WTC11 (cell line): Measurements from ENCODE around the gene MOB3B. TPM values are rescaled to one million over a fixed set of nuclear protein-coding genes. Genes with fewer than 3 reads are reported as not detected.

Source experiments
- ATAC-seq: fragments of 200-7000 bp; cut with Tn5 transposase; 2 replicates; pipeline ENCODE4 v1.10.0; 2021; ENCODE audit warnings: mild to moderate bottlenecking, moderate library complexity
- CTCF ChIA-PET: fragments of 300-600 bp; sonication (Branson Sonifier 250); formaldehyde crosslinking; loops from one replicate; lab custom pipeline; 2021; ENCODE audit warnings: antibody characterized with exemption; lab: Charles Lee
- POLR2A ChIA-PET: fragments of 350-600 bp; sonication (Branson Sonifier 250); formaldehyde crosslinking; loops from one replicate; lab custom pipeline; 2021; ENCODE audit warnings: antibody characterized with exemption; lab: Charles Lee
- DNase-seq: peaks from one replicate; pipeline ENCODE4 v3.0.0; 2021; ENCODE audit warnings: low spot score
- H3K27ac Mint-ChIP-seq: 2 replicates; pipeline ENCODE4 v1.8.0; 2021; ENCODE audit warnings: mixed read lengths
- H3K27me3 Mint-ChIP-seq: 2 replicates; pipeline ENCODE4 v1.8.0; 2021; ENCODE audit warnings: low read depth, mild to moderate bottlenecking, moderate library complexity, mixed read lengths
- H3K36me3 Mint-ChIP-seq: 2 replicates; pipeline ENCODE4 v1.8.0; 2021; ENCODE audit warnings: mixed read lengths
- H3K4me1 Mint-ChIP-seq: 2 replicates; pipeline ENCODE4 v1.8.0; 2022; ENCODE audit warnings: mixed read lengths
- H3K4me3 Mint-ChIP-seq: 2 replicates; pipeline ENCODE4 v1.8.0; 2021; ENCODE audit warnings: mild to moderate bottlenecking, moderate library complexity, mixed read lengths
- H3K9me3 Mint-ChIP-seq: 2 replicates; pipeline ENCODE4 v1.8.0; 2021; ENCODE audit warnings: mixed read lengths
- MYBL2 ChIP-seq: sonication (generic); formaldehyde crosslinking; IDR thresholded peaks from 2 replicates; pipeline ENCODE4 v1.8.1; 2023; ENCODE audit warnings: mild to moderate bottlenecking, moderate library complexity, missing genetic modification reagents
- NFYB ChIP-seq: sonication (generic); formaldehyde crosslinking; conservative IDR thresholded peaks from 2 replicates; pipeline ENCODE4 v1.8.0; 2022; ENCODE audit warnings: low read depth, missing genetic modification reagents
- NR3C1 ChIP-seq: sonication (generic); formaldehyde crosslinking; conservative IDR thresholded peaks from 2 replicates; pipeline ENCODE4 v1.8.1; 2023; ENCODE audit warnings: low read depth, mild to moderate bottlenecking, missing genetic modification reagents
- SMAD3 ChIP-seq: sonication (generic); formaldehyde crosslinking; IDR thresholded peaks from 2 replicates; pipeline ENCODE4 v1.8.0; 2022; ENCODE audit warnings: missing genetic modification reagents, mild to moderate bottlenecking, borderline replicate concordance
- SOX15 ChIP-seq: fragments of 250-450 bp; sonication (Bioruptor Pico); IDR thresholded peaks from 2 replicates; pipeline ENCODE4 v1.9.0; 2021; ENCODE audit warnings: mild to moderate bottlenecking
- TCF7 ChIP-seq: sonication (generic); formaldehyde crosslinking; IDR thresholded peaks from 2 replicates; pipeline ENCODE4 v1.8.0; 2022; ENCODE audit warnings: mild to moderate bottlenecking, low read depth, missing genetic modification reagents, moderate library complexity
- ZNF121 ChIP-seq: sonication (generic); formaldehyde crosslinking; IDR thresholded peaks from 2 replicates; pipeline ENCODE4 v1.8.0; 2023; ENCODE audit warnings: missing genetic modification reagents
- ZNF232 ChIP-seq: sonication (generic); formaldehyde crosslinking; IDR thresholded peaks from 2 replicates; pipeline ENCODE4 v1.8.0; 2022; ENCODE audit warnings: mild to moderate bottlenecking, missing genetic modification reagents
- ZNF671 ChIP-seq: fragments of 250-450 bp; sonication (Bioruptor Pico); IDR thresholded peaks from 2 replicates; pipeline ENCODE4 v1.8.0; 2021; ENCODE audit warnings: mild to moderate bottlenecking
- total RNA-seq: library from RNA; stranded (reverse); gene quantifications from 3 replicates; pipeline ENCODE4 v1.2.3, GENCODE V29; 2021
- TF ChIP-seq, protein P1 (sequence below): sonication (generic); formaldehyde crosslinking; IDR thresholded peaks from 2 replicates; pipeline ENCODE4 v1.8.1; 2023; ENCODE audit warnings: mild to moderate bottlenecking, missing genetic modification reagents, moderate library complexity
- TF ChIP-seq, protein P2 (sequence below): fragments of 250-450 bp; sonication (Bioruptor Pico); IDR thresholded peaks from 2 replicates; pipeline ENCODE4 v1.8.0; 2021; ENCODE audit warnings: mild to moderate bottlenecking
- TF ChIP-seq, protein P3 (sequence below): sonication (generic); formaldehyde crosslinking; conservative IDR thresholded peaks from 2 replicates; pipeline ENCODE4 v1.8.1; 2022; ENCODE audit warnings: mild to moderate bottlenecking, missing genetic modification reagents
- TF ChIP-seq, protein P4 (sequence below): sonication (generic); formaldehyde crosslinking; IDR thresholded peaks from 2 replicates; pipeline ENCODE4 v1.8.1; 2022; ENCODE audit warnings: mild to moderate bottlenecking, moderate library complexity, missing genetic modification reagents
- TF ChIP-seq, protein P5 (sequence below): sonication (generic); formaldehyde crosslinking; IDR thresholded peaks from 2 replicates; pipeline ENCODE4 v1.8.0; 2022; ENCODE audit warnings: mild to moderate bottlenecking, missing genetic modification reagents
- TF ChIP-seq, protein P6 (sequence below): sonication (generic); formaldehyde crosslinking; IDR thresholded peaks from 2 replicates; pipeline ENCODE4 v1.8.0; 2022; ENCODE audit warnings: mild to moderate bottlenecking, missing genetic modification reagents
- TF ChIP-seq, protein P7 (sequence below): sonication (generic); formaldehyde crosslinking; IDR thresholded peaks from 2 replicates; pipeline ENCODE4 v1.8.0; 2022; ENCODE audit warnings: missing genetic modification reagents

Gene MOB3B
- total RNA-seq, 1 experiment from 2014 or later = 25.1 TPM

DNA sequence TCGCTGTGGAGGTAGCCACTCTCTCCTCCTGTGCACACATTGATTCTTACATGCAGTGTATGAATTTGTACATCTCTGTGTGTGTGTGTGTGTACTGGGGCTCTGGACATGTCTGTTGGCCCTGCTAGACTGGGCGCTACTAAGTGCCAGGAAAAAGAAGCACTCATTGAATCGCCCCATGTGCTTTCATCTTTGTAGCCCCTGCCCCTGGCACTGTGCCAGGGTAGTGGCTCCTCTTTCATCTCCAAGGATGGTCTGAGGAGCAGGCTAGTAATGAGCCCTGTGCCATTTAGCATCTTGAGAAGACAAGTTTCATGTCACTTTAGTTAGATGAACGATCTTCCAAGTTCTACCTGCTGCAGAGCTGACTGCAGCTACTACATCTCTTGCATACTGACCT is 198.2 kb downstream of the MOB3B start:
- no peaks in the 10 kb centered on the region for H3K27me3 Mint-ChIP-seq
- DNase-seq = no peak
- POLR2A ChIA-PET = no interaction called here
- H3K27ac Mint-ChIP-seq = no peak overlapping the region
- H3K9me3 Mint-ChIP-seq = no peaks in the 10 kb centered on the region
- H3K36me3 Mint-ChIP-seq = 0 out of 2 replicates have a peak, but pooled peaks cover 4% of the 10 kb centered on the region
- ATAC-seq = no peak
- CTCF ChIA-PET = interaction anchor here (2.5 kb wide), 2 partner anchors 199 to 216 kb away, joined by 35 to 49 read pairs; partner anchors contain the start of gene MOB3B
- H3K4me1 Mint-ChIP-seq = peaks cover 45% of the 10 kb centered on the region
- TF ChIP-seq NR3C1 (CRISPR knock-in tag) (no peak), ZNF121 (CRISPR knock-in tag) (no peak), SMAD3 (no peak), TCF7 (no peak), NFYB (no peak), MYBL2 (CRISPR knock-in tag) (no peak)
- TF ChIP-seq, protein P1, sequence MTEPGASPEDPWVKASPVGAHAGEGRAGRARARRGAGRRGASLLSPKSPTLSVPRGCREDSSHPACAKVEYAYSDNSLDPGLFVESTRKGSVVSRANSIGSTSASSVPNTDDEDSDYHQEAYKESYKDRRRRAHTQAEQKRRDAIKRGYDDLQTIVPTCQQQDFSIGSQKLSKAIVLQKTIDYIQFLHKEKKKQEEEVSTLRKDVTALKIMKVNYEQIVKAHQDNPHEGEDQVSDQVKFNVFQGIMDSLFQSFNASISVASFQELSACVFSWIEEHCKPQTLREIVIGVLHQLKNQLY (CRISPR knock-in tag) = no peak
- TF ChIP-seq, protein P2, sequence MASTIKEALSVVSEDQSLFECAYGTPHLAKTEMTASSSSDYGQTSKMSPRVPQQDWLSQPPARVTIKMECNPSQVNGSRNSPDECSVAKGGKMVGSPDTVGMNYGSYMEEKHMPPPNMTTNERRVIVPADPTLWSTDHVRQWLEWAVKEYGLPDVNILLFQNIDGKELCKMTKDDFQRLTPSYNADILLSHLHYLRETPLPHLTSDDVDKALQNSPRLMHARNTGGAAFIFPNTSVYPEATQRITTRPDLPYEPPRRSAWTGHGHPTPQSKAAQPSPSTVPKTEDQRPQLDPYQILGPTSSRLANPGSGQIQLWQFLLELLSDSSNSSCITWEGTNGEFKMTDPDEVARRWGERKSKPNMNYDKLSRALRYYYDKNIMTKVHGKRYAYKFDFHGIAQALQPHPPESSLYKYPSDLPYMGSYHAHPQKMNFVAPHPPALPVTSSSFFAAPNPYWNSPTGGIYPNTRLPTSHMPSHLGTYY (CRISPR knock-in tag) = no peak
- TF ChIP-seq, protein P3, sequence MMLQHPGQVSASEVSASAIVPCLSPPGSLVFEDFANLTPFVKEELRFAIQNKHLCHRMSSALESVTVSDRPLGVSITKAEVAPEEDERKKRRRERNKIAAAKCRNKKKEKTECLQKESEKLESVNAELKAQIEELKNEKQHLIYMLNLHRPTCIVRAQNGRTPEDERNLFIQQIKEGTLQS (CRISPR knock-in tag) = no peak
- TF ChIP-seq, protein P4, sequence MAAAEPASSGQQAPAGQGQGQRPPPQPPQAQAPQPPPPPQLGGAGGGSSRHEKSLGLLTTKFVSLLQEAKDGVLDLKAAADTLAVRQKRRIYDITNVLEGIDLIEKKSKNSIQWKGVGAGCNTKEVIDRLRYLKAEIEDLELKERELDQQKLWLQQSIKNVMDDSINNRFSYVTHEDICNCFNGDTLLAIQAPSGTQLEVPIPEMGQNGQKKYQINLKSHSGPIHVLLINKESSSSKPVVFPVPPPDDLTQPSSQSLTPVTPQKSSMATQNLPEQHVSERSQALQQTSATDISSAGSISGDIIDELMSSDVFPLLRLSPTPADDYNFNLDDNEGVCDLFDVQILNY (CRISPR knock-in tag) = no peak
- TF ChIP-seq, protein P5, sequence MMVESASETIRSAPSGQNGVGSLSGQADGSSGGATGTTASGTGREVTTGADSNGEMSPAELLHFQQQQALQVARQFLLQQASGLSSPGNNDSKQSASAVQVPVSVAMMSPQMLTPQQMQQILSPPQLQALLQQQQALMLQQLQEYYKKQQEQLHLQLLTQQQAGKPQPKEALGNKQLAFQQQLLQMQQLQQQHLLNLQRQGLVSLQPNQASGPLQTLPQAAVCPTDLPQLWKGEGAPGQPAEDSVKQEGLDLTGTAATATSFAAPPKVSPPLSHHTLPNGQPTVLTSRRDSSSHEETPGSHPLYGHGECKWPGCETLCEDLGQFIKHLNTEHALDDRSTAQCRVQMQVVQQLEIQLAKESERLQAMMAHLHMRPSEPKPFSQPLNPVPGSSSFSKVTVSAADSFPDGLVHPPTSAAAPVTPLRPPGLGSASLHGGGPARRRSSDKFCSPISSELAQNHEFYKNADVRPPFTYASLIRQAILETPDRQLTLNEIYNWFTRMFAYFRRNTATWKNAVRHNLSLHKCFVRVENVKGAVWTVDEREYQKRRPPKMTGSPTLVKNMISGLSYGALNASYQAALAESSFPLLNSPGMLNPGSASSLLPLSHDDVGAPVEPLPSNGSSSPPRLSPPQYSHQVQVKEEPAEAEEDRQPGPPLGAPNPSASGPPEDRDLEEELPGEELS (CRISPR knock-in tag) = no peak
- H3K4me3 Mint-ChIP-seq = no peak overlapping the region

DNA sequence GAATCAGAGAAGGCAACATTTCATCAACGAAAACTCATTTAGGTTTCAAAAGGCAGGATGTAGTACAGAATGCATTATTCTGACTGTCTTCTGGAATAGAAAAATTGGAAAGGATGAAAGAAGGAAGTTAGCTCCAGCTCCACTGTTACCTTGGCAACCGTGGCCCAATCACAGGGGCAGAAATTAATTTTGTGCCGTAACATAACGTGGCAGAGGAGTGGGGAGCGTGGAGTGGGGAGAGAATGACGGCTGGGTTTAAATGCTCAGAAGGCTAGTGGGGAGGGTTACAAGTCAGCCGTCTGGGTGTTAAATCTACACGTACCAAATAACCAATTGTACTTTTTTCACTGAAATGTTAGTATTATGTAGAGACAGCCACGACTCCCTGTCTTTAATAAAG is 200.3 kb downstream of the MOB3B start:
- ChIA-PET CTCF (no interaction called here), POLR2A (no interaction called here)
- H3K4me1 Mint-ChIP-seq = peaks cover 27% of the 10 kb centered on the region
- TF ChIP-seq SOX15 (no peak), MYBL2 (CRISPR knock-in tag) (no peak), ZNF232 (CRISPR knock-in tag) (no peak), ZNF671 (no peak)
- TF ChIP-seq, protein P6, sequence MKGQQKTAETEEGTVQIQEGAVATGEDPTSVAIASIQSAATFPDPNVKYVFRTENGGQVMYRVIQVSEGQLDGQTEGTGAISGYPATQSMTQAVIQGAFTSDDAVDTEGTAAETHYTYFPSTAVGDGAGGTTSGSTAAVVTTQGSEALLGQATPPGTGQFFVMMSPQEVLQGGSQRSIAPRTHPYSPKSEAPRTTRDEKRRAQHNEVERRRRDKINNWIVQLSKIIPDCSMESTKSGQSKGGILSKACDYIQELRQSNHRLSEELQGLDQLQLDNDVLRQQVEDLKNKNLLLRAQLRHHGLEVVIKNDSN (CRISPR knock-in tag) = no peak
- TF ChIP-seq, protein P7, sequence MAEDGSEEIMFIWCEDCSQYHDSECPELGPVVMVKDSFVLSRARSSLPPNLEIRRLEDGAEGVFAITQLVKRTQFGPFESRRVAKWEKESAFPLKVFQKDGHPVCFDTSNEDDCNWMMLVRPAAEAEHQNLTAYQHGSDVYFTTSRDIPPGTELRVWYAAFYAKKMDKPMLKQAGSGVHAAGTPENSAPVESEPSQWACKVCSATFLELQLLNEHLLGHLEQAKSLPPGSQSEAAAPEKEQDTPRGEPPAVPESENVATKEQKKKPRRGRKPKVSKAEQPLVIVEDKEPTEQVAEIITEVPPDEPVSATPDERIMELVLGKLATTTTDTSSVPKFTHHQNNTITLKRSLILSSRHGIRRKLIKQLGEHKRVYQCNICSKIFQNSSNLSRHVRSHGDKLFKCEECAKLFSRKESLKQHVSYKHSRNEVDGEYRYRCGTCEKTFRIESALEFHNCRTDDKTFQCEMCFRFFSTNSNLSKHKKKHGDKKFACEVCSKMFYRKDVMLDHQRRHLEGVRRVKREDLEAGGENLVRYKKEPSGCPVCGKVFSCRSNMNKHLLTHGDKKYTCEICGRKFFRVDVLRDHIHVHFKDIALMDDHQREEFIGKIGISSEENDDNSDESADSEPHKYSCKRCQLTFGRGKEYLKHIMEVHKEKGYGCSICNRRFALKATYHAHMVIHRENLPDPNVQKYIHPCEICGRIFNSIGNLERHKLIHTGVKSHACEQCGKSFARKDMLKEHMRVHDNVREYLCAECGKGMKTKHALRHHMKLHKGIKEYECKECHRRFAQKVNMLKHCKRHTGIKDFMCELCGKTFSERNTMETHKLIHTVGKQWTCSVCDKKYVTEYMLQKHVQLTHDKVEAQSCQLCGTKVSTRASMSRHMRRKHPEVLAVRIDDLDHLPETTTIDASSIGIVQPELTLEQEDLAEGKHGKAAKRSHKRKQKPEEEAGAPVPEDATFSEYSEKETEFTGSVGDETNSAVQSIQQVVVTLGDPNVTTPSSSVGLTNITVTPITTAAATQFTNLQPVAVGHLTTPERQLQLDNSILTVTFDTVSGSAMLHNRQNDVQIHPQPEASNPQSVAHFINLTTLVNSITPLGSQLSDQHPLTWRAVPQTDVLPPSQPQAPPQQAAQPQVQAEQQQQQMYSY (CRISPR knock-in tag) = no peak
- peaks cover 11% of the 10 kb centered on the region for H3K9me3 Mint-ChIP-seq
- ATAC-seq (no peak), DNase-seq (no peak)
- H3K27me3 Mint-ChIP-seq = no peaks in the 10 kb centered on the region
- no peak overlapping the region for H3K27ac Mint-ChIP-seq
- peaks cover 19% of the 10 kb centered on the region for H3K36me3 Mint-ChIP-seq
- no peak overlapping the region for H3K4me3 Mint-ChIP-seq
